SKM-1 treated with dmso at 0.1 percent for 144 hours (cell line): ENCODE data around the gene EIF3C.
"Not testable (repeated sequence)": the region's sequence is repeated elsewhere in the genome, so short reads cannot be mapped to it uniquely, and the experiment has no call there.

Source experiments
- DNase-seq: peaks from one replicate; lab custom pipeline; 2025; ENCODE audit not compliant: unreplicated experiment; lab: John Stamatoyannopoulos, UW

EIF3C gene

GRCh38 chr16:28746618-28747350 is 35.5 kb downstream of the EIF3C start:
- not testable (repeated sequence) for DNase-seq

GRCh38 chr16:28749997-28750465 is 38.8 kb downstream of the EIF3C start:
- not testable (repeated sequence) for DNase-seq

GRCh38 chr16:28750469-28751067 is 39.3 kb downstream of the EIF3C start:
- not testable (repeated sequence) for DNase-seq

- not testable (repeated sequence) for DNase-seq
These were observed 40.2 kb downstream of the EIF3C start, which contains the start of gene NPIPB9 for GRCh38 chr16:28751487-28751886. Gene NPIPB9 (plus strand): TSS chr16:28751787.

- not testable (repeated sequence) for DNase-seq
These were observed 70.4 kb downstream of the EIF3C start for GRCh38 chr16:28781697-28782096.

GRCh38 chr16:28782357-28782756 is 71.1 kb downstream of the EIF3C start:
- DNase-seq, result not testable (repeated sequence)
